Activated effector memory CD4-positive, alpha-beta T cell treated with Interleukin-2 at 50 U/mL for 16 hours (primary cell): ENCODE data around the gene MRM3.
"Not testable (repeated sequence)": the region's sequence is repeated elsewhere in the genome, so short reads cannot be mapped to it uniquely, and the experiment has no call there.

Source experiments
- DNase-seq: peaks from one replicate; pipeline ENCODE4 v3.0.0-alpha.2; 2020

Gene MRM3, protein sequence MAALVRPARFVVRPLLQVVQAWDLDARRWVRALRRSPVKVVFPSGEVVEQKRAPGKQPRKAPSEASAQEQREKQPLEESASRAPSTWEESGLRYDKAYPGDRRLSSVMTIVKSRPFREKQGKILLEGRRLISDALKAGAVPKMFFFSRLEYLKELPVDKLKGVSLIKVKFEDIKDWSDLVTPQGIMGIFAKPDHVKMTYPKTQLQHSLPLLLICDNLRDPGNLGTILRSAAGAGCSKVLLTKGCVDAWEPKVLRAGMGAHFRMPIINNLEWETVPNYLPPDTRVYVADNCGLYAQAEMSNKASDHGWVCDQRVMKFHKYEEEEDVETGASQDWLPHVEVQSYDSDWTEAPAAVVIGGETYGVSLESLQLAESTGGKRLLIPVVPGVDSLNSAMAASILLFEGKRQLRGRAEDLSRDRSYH

DNA sequence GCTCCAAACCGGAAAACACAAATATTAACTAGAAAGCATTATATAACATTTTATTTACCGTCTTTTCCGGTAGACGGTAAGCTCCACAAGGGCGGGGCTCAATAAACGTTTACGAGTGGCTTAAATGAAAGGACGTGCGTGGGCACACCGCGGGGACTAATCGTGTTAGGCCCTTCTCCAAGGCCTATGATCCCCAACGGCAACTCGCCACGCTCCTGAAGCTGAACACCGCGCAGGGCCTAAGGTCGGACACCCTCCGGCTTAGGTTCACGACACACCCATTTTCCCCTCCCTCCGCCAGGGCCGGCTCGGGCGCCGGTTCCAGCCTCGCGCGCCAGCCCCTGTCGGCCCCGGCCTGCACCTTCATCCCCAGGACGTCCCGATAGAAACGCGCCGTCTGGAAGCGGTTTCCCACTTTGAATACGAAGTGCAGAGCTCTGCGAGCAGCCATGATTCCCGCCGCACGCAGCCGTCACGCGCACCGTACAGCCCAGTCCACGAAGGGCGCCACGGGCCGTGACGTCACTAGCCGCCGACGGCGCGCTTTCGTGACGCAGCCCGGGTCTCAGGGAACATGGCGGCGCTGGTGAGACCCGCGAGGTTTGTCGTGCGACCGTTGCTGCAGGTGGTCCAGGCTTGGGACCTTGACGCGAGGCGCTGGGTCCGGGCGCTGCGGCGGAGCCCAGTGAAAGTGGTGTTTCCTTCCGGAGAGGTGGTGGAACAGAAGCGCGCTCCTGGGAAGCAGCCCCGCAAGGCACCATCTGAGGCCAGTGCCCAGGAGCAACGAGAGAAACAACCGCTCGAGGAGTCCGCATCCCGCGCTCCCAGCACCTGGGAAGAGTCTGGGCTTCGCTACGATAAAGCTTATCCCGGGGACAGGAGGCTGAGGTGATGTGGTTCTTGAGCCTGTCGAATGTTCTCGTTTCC, at the start of gene MRM3, which contains the start of gene GLOD4:
Gene MRM3 (plus strand): TSS at position 549 of the 927 bp plus-strand sequence. CDS start 26 bp downstream, at position 575.
Gene GLOD4 (minus strand): TSS at position 476 of the 927 bp plus-strand sequence. CDS start 25 bp downstream, at position 451.
- DNase-seq = peak; percentile 89

DNA sequence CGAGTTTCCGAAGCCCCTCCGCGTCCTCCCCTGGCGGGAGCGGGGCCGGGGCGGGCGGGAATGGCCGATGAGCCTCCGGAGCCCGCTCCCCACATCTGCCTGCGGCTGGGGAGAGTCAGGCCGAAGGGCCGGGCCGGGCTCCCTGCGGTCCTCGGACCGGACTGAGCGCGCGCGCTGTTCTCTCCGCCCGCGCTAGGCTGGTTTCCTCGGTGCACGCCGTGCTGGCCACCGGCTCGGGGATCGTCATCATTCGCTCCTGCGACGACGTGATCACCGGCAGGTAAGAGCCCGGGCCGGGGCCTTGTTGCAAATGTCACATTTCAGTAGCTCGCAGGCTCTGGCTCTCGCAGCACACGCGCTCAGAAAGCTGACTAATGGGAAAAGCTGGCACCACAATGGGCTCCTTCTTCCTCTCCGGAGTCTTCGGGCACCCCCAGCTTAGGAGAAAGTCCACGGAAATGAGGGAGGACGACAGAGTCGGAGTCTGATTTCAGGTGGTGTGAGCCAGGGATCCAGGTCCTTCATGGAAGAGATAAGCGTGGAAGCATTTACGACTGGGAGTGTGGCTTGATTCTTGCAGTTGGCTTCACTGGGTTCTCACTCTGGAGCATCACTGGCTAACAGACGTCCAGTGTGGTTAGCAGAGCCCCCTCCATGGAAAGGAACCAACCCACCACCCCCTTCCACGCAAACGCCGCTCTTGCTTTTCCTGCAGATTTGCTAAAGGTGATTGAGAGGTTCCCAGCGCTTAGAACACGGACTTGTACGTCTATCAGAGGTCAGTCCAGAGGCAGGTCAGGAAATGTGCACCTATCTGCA, 49.0 kb upstream of the MRM3 start:
- no peak for DNase-seq

DNA sequence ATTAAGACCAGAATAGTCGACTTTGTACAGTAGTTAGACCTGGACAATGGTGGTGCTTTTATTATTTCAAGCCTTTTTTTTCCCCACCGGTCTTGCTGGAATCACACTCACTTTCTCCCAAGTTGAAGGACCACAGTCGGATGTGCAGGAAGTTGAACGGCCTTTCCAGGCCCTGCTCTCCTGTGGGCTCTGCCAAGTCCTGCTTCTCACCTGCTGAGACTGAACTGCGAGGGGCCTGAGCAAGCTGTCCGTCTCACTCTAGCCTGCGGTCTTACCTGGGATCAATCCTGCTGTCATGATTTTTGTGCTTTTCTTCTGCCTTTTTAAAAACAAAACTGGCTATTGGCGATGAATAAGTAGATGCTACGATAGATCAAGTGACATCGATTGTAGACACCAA, 48.4 kb upstream of the MRM3 start:
- no peak for DNase-seq

DNA sequence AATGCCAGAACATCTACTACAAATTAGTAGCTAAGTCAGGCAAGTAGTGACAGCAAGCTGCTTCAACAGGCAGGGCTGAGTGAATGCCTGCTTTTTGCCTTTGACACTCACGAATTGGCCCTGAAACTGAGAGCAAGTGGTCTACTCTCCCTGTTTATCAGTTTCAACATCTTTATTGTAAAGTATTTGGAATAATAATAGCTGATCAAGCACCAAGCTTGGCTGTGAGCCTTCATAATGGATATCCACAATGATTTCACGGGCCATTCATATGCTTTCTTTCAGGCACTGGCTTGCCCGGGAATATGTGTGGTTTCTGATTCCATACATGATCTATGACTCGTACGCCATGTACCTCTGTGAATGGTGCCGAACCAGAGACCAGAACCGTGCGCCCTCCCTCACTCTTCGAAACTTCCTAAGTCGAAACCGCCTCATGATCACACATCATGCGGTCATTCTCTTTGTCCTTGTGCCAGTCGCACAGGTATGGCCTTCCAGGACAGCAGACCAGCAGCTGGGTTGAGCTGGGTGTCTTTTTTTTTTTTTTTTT, 44.5 kb upstream of the MRM3 start:
- no peak for DNase-seq

DNA sequence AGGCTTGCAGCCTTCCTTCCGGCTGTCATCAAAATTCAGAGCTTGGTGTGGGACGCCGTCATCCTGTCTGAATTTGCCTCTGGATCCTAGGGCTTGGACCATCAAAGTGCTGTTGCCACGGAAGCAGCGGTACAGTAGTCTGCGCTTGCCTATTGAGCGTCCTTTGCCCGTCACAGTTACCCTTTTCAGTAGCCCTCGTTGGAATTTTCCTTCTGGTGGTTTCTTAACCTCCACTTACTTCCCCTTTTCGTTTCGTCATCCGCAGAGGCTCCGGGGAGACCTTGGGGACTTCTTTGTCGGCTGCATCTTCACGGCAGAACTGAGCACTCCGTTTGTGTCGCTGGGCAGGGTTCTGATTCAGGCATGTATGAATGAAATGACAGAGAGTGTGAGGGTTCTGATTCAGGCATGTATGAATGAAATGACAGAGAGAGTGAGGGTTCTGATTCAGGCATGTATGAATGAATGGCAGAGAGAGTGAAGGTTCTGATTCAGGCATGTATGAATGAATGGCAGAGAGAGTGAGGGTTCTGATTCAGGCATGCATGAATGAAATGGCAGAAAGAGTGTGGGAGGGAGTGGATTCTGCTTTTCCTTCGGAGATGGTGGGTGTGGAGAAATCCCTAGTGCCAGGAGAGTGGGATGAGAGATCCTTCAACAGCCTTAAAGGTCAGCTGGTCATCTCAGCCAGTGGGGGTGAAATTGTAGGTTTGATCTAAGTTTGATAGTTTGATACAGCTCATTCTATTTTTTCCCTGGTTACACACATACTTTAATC, 41.7 kb upstream of the MRM3 start:
- no peak for DNase-seq

DNA sequence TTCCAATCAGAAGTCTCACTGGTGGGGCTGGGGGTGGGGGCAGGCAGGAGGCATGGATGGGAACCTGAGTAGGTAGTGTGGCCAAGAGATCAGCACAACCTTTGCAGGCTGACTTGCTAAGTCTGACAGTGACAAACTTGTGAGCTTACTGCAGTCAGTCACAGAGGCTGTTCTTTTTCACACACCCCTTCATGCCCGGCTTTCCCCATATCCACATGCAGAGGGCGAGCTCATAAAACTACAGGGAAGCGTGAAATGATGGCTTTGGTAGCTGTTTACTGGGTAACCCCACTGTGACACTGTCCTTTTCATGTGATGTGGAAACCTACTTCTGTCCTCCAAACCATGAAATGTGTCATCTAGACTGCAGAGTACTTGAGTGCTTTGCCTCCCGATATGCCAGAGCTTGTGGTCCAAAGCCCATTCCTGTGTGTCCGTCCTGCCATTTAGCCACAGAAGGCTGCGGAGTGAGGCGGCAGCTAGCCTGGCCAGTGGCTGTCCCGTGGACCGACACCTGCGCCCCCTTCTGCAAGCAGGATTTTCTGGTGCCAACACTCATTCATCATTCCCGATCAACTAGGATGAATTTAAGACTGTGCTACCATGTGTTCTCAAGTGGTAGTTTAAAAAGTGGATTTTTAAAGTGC, 39.9 kb upstream of the MRM3 start:
- DNase-seq = no peak

DNA sequence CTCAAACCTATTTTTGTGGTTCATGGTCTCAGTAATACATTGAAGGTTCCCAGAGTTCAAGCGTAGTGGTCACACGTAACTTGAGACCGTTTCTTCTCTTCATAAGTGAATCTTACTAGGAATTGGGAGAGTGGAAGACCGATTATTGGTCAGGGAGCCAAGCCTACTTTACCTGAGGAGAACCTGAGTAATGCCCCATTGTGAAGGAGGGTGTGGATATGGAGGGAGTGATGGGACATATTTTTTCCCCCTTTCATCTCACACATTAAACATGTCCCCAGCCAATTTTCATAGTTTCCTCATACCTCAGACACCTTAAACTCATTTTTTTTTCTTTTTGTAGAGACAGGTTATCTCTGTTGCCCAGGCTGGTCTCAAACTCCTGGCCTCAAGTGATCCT, 39.0 kb upstream of the MRM3 start:
- DNase-seq = no peak

DNA sequence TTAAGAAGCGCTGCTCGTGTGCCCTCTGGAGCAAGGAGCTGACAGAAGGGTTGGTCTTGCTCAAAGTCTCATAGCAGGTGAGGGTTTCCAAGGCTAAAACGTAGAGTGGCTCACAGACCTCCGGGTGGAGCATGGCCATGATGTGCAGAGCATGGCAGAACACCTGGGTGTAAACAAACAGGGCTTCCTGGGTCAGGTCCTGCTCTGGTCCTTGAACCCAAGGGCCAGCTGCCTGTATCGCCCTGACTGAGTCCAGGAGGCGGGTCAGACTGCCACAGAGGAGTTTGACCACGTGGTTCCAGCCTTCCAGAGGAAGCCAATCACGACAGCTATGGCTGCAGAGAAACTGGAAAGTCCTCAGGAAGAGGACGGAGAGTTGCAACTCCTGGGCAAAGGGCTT, 37.2 kb upstream of the MRM3 start:
- no peak for DNase-seq

DNA sequence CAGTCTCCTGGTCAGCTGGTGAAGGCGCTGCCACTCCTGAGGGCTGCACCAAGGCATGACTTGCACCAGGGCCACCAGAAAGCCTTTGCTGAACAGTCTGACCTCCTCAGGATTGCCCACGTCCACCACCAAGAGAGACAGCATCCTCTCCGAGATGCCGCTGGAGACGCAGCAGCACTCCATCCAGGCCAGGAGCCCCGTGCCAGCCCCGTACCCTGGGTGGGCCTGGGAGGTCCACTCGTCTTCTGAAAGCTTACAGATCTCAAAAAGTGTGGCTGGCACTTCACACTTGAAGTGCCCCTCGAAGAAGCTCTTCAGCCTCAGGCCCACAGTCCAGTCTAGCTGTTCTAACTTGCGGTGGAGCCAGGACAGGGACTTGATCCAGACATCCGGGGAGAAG, 36.7 kb upstream of the MRM3 start:
- DNase-seq = no peak

DNA sequence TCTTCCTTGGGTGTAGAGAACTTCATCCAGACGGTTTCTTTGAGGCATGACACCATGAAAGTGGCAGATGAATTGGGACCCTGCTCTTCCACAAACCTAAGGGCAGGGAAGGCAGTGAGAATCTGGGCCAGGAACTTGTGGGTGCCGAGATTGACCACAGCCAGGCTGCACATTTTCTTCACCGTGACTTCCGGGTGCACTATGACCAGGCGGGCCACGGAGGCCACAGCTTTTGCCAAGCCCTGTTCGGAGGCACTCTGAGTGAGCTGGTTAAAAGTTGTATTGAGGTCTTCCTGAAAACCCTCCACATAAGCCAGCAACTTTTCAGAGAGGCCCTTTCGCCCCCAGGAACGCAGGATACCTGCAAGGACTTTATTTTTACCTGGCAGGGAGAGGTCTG, 36.0 kb upstream of the MRM3 start:
- DNase-seq = no peak

DNA sequence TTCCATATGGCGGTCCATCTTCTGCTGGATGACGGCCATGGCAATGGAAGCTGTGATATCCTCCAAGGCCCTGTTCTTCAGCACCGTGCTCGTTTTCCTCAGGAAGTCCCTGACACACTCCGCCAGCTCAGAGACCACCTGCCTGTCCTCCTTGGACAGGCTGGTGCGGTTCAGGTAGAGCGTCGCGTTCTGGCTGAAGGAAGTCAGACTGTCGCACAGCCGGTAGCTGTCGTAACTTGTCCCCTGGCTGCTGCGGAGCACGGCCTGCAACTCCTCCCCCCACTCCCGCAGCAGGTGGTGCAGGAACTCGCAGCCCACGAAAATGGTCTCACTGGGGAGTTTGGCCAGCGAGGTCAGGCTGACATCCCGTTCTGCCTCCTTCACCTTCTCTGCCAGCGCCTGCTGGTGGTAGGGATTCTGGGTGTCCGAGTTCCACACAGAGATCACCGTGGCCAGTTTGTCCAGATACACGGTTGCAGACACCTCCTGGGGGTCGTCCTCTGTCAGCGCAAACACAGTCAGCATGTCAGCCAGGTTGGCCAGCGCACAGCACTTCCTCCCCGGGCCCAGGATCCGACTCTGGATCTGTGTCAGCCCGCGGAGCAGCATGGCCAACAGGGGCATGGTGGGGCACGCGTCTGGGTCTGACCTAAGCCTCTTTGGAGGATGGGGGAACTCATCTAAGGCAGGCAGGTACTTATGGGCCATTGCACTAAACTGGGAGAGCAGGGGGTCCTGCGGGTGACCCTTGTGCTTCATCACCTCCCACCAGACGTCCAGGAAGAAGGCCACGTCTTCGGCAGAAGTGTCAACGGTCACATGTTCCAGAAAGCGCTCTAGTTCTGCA, 35.1 kb upstream of the MRM3 start:
- DNase-seq = no peak

DNA sequence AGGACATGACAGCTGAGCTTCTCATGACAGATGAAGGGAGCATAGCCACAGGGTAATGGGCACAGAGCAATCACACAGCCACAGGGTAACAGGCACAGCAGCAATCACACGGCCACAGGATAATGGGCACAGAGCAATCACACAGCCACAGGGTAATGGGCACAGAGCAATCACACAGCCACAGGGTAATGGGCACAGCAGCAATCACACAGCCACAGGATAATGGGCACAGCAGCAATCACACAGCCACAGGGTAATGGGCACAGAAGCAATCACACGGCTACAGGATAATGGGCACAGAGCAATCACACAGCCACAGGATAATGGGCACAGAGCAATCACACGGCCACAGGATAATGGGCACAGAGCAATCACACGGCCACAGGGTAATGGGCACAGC, 33.5 kb upstream of the MRM3 start:
- DNase-seq = not testable (repeated sequence)

DNA sequence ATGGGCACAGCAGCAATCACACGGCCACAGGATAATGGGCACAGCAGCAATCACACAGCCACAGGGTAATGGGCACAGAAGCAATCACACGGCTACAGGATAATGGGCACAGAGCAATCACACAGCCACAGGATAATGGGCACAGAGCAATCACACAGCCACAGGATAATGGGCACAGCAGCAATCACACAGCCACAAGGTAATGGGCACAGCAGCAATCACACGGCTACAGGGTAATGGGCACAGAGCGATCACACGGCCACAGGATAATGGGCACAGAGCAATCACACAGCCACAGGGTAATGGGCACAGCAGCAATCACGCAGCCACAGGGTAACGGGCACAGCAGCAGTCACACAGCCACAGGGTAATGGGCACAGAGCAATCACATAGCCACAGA, 32.8 kb upstream of the MRM3 start:
- not testable (repeated sequence) for DNase-seq

DNA sequence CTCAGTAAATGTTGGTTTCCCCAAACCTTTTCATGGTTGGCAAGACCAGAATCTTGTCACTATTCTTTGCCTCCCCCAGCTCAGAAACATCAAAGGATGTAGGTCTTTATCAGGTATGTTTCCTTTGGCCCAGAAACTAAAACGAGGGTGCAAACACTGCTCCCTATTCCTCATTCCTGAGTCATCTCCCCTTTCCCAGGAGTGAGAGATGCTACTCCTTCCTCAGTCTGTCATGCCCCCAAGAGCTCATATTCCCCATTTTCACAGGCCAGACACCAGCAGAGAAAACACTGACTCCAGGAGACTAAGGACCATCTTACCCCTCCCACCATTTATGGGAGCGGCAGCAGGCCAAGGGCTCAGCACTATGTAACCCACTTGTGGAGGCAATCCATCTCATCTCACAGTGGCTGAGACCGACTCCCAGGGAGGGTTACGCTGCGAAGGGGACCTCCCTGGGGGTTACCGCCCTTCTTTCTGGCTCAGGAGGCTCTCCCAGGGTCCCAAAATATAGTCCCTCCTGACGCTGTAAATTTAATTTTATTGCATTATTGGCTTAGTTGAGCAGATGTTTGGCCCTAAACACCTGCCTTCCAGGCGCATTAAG, 31.6 kb upstream of the MRM3 start:
- no peak for DNase-seq

DNA sequence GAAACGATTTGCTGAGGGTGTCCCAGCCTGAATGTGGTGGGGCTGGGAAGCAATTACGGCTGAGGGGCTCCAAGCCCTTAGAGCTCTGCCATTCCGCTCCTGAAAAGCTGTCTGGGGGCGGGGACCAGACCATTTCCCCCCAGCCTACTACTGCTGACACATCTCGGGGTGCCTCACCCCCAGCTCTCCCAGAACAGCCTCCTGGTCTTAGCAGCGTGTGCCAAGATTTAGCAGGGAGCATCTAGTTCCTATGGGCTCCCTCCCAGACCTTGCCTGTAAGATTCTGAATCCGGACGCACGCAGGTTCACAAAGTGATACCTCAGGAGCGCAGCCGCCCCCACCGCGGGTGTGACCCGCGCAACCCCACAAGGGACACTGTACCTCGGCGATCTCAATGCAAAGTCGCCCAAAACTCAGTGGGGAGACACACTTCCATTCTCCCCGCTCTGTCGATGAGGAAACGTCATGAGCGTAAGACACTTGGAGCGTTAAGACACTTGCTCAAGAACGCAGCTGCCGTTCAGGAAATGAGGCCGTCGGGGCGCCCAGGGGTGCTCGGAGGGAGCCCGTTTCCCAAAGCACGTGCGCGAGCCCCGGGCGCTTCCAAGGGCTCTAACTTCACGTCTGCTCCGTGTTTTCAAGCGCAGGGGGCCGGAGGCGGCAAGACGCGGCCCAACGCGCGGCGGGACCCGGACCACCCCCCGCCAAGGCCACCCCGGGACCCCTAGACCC, 30.7 kb upstream of the MRM3 start:
- DNase-seq = peak; percentile 48

DNA sequence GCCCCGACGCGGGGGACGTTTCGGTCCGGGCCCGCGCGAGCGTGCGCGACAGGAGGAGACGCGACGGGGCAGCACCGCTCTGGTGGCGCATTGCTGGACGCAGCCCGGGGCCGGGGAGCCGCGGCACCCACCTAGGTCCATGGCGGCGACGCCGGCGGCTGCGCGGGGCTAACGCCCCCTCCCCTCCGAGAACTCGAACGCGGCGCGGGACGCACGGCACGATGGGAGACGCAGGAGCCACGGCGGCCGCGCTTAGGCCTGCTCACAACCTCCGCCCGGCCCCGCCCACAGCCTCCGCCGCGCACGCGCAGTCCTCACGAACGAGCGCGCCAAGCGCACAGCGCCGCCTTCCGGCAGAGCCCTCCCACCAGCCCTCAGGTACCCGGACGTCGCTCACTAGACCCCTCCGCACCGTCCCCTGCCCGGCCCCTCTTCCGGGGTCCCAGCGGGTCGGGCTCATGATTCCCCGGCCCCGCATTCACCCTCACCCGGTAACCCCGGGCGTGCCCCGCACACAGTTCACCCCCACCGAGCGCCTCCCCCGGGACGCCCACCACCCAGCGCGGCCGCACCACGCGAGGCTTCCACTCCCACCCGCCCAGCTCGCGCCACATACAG, 30.0 kb upstream of the MRM3 start, which contains the start of gene GEMIN4:
Gene GEMIN4 (minus strand): TSS at position 263 of the 618 bp plus-strand sequence. CDS start 122 bp downstream, at position 141.
- DNase-seq = peak; percentile 97

DNA sequence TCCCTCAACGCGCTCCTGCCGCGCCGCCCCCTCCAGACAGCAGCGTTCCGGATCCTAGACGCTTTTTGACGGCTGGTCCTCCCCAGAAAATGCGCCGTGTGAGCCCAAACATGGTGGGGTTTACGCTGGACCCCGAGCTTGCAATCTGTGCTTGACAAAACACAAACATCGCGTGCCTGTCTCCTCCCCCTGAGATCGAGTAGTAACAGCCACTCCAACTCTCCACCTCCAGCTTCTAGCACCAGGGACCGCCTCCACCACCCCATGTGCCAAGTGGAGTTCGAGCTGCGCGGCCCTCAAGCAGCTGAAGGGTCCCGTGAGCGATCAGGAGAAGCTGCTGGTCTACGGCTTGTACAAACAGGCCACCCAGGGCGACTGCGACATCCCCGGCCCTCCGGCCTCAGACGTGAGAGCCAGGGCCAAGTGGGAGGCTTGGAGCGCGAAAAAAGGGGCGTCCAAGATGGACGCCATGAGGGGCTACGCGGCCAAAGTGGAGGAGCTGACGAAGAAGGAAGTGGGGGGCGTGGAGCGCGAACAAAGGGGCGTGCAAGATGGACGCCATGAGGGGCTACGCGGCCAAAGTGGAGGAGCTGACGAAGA, 29.4 kb upstream of the MRM3 start:
- no peak for DNase-seq

DNA sequence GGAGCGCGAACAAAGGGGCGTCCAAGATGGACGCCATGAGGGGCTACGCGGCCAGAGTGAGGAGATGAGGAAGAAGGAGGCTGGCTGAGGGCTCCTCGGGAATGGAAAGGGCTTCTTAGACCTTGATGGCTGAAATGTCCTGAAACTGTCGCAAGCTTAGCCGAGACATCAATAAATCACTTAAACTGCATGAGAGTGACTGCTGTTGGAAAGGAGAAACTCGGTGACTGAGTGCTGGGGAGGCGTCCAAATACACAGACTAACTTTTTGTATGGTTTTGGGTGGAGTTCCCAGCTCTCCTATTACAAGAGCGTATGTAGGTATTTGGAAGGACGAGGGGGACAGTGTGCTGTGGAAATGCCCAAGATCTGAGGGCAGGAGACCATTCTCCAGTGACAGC, 28.7 kb upstream of the MRM3 start:
- no peak for DNase-seq
